Measurements from ENCODE around the gene LUC7L.
"Not testable (repeated sequence)": the region's sequence is repeated elsewhere in the genome, so short reads cannot be mapped to it uniquely, and the experiment has no call there.

The LUC7L gene

DNA sequence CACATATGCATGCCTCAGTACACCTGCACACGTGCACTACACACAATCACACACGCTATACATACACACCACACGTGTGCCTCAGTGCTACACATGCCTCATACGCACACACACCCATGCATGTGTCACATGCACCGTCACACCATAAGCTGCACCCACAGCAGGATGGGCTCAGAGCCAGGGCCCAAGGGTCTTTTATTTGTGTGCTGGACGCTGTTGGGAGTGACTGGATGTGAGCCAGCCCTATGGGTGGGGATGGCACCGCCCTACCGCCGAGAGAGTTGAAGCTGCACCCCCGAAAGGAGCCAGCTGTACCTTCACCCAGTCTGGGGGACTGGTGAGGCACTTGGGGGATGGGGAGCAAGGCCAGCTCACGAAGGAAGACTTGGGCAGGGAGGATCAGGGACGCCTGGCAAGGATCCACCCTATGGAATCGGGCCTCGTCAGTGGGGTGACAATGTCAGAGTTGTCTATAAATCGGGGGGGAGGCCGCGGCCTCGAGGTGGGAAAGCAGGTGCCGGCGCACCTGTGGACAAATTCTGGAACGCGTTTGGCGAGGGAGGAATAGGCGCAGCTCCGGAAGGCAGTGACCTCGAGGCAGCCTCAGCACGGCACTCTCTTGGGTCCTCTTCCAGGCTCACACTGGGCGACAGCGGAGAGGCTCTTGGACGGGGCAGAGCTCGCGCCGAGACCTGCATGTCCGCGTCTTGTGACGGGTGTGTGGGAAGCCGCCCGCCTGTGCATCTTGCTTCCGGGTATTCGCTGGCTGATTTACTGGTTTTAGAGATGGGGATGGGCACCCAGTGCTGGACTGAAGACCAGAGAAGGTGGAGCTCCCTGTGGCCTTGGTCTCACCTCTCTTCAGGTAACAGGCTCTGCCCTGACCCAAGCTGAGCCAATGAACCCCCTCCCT lies 39.1 kb upstream of the LUC7L start:
- Histone ChIP-seq H3K9ac (ENCODE audit: low read depth, low read length) (no peak overlapping the region), H3K36me3 (ENCODE audit: control insufficient read depth, insufficient read depth, low read length) (peaks cover 24% of the 10 kb centered on the region), H3K9me3 (ENCODE audit: control insufficient read depth, insufficient read depth, low read length) (no peaks in the 10 kb centered on the region), H3K27me3 (ENCODE audit: control insufficient read depth, insufficient read depth, low read length) (no peaks in the 10 kb centered on the region), H3K4me1 (ENCODE audit: control insufficient read depth, insufficient read depth, low read length) (no peaks in the 10 kb centered on the region), H3K4me3 (ENCODE audit: low read depth, low read length) (no peak overlapping the region)

DNA sequence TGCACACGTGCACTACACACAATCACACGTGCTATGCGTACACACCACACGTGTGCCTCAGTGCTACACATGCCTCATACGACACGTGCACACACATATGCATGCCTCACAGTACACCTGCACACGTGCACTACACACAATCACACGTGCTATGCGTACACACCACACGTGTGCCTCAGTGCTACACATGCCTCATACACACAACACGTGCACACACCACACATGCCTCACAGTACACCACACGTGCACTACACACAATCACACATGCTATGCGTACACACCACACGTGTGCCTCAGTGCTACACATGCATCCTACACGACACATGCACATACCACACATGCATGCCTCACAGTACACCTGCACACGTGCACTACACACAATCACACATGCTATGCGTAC lies 38.3 kb upstream of the LUC7L start:
- H3K4me1 ChIP-seq (ENCODE audit: control insufficient read depth, insufficient read depth, low read length); H3K4me3 ChIP-seq (ENCODE audit: low read depth, low read length); H3K9ac ChIP-seq (ENCODE audit: low read depth, low read length); H3K27me3 ChIP-seq (ENCODE audit: control insufficient read depth, insufficient read depth, low read length); H3K9me3 ChIP-seq (ENCODE audit: control insufficient read depth, insufficient read depth, low read length): not testable (repeated sequence)
- H3K36me3 ChIP-seq (ENCODE audit: control insufficient read depth, insufficient read depth, low read length), result peaks cover 24% of the 10 kb centered on the region

DNA sequence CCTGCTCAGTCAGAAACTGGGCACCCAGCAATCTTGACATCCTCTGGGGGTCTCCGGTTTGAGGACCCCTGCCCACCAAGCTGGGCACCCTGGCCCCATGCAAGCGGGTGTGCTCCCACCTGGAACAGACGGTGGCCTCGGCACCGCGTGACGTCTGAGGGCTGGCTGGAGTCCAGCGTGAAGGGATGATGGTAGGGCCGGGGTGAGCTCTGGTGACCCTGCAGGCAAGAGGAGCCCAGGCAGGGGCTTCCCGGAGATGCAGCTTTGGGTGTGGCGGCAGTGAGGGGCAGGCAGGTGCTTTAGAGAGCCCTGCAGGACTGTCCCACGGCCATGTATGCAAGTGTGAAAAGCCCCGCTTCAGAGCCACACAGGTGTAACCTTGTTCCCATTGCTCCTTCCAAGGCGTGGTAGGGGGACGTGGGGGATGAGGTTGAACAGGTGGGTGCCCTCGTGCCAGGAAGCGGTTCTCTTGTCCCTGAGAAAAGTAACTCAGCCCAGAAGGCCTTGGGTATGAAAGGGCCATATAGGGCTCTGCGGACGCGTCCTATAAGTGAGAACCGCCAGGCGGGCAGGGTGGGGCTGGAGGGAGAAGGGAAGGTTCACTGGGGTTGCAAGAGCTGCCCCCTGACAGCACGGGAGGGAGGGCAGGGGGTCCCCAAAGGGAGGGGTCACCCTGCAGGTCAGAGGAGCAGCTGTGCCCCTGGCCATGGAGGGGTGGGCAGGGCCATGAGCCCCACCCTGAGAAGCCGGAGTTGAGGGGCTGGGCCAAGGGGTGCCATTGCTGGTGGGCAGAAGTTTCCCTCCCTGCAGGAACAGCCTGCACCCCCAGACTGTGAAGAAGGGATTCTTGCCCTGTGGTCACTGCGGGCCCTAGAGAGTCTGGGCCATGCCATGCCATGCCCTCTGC lies 37.3 kb upstream of the LUC7L start:
- H3K4me1 ChIP-seq (ENCODE audit: control insufficient read depth, insufficient read depth, low read length), result no peaks in the 10 kb centered on the region
- H3K9ac ChIP-seq (ENCODE audit: low read depth, low read length), result no peak overlapping the region
- H3K36me3 ChIP-seq (ENCODE audit: control insufficient read depth, insufficient read depth, low read length), result peaks cover 35% of the 10 kb centered on the region
- no peaks in the 10 kb centered on the region for H3K27me3 ChIP-seq (ENCODE audit: control insufficient read depth, insufficient read depth, low read length)
- no peak overlapping the region for H3K4me3 ChIP-seq (ENCODE audit: low read depth, low read length)
- no peaks in the 10 kb centered on the region for H3K9me3 ChIP-seq (ENCODE audit: control insufficient read depth, insufficient read depth, low read length)

DNA sequence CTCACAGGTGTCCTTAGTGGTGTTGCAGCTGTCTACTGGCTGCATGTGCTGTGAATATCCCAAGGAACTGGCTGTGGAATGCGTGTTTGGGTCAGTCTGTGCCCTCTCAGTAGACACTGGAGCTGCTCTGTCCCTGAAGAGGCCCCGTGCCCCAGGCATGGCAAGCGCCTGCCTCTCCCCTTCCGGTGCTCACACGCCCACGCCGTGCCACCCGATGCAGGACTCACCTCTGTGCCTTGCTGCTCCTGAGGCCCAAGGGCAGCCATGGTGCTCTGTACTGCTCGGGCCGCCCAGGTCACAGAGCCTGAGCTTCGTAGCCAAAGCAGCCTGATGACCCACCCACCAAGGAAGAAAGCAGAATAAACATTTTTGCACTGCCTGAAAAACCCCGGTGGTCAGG lies 36.5 kb upstream of the LUC7L start:
- H3K9ac ChIP-seq (ENCODE audit: low read depth, low read length), result no peak overlapping the region
- peaks cover 43% of the 10 kb centered on the region for H3K36me3 ChIP-seq (ENCODE audit: control insufficient read depth, insufficient read depth, low read length)
- no peak overlapping the region for H3K4me3 ChIP-seq (ENCODE audit: low read depth, low read length)
- H3K4me1 ChIP-seq (ENCODE audit: control insufficient read depth, insufficient read depth, low read length), result no peaks in the 10 kb centered on the region
- no peaks in the 10 kb centered on the region for H3K27me3 ChIP-seq (ENCODE audit: control insufficient read depth, insufficient read depth, low read length)
- no peaks in the 10 kb centered on the region for H3K9me3 ChIP-seq (ENCODE audit: control insufficient read depth, insufficient read depth, low read length)

DNA sequence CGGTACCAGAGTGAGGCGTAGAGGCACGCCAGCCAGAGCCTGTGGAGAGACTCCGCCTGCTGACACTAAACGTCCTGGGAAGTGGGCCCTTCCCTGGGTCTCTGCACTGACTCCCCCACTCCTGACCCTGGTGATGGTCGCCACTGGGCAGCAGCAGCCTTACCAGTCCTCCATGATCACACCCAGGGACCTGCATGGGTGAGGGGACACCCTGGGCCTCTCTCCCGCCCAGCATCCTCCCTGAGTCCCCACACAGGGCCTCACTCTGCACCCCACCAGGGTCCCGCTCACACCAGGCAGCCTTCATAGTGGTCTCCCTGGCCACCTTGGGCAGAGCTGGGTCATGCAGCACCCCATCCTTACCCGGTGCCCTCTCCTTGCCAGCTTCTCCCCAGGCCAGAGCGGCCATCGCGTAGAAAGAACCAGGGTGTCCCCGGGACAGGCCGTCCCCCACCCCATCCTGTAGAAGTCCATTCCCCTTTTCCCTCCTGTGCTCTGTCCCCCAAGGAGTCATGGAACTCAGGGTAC lies 35.8 kb upstream of the LUC7L start:
- Histone ChIP-seq H3K4me1 (ENCODE audit: control insufficient read depth, insufficient read depth, low read length) (no peaks in the 10 kb centered on the region), H3K4me3 (ENCODE audit: low read depth, low read length) (no peak overlapping the region), H3K9ac (ENCODE audit: low read depth, low read length) (no peak overlapping the region), H3K27me3 (ENCODE audit: control insufficient read depth, insufficient read depth, low read length) (no peaks in the 10 kb centered on the region), H3K9me3 (ENCODE audit: control insufficient read depth, insufficient read depth, low read length) (no peaks in the 10 kb centered on the region), H3K36me3 (ENCODE audit: control insufficient read depth, insufficient read depth, low read length) (peaks cover 48% of the 10 kb centered on the region)

DNA sequence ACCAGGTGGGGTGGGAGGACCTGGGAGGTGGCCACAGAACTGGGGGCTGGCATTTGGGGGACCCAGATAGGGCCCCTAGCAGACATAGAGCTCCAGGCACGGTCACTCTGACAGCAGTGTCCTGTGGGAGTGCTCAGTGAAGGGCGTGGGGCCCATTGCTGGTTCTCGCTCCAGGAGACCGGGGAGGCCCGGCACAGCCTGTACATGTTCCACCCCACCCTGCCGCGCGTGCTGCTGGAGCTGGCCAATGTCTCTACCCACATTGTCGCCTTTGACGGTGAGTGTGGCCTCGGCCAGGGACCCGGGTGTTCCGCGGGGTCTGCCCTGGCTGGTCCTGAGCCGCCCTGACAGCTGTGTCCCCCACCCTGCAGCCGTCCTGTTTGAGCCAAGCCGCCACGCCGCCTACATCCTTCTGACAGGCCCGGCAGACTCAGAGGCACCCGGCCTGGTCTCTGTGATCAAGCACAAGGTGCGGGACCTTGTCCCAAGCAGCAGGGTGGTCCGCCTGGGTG lies 35.2 kb upstream of the LUC7L start:
- no peaks in the 10 kb centered on the region for H3K4me1 ChIP-seq (ENCODE audit: control insufficient read depth, insufficient read depth, low read length)
- no peak overlapping the region for H3K9ac ChIP-seq (ENCODE audit: low read depth, low read length)
- H3K9me3 ChIP-seq (ENCODE audit: control insufficient read depth, insufficient read depth, low read length), result no peaks in the 10 kb centered on the region
- H3K4me3 ChIP-seq (ENCODE audit: low read depth, low read length), result no peak overlapping the region
- H3K36me3 ChIP-seq (ENCODE audit: control insufficient read depth, insufficient read depth, low read length), result peaks cover 53% of the 10 kb centered on the region
- no peaks in the 10 kb centered on the region for H3K27me3 ChIP-seq (ENCODE audit: control insufficient read depth, insufficient read depth, low read length)

DNA sequence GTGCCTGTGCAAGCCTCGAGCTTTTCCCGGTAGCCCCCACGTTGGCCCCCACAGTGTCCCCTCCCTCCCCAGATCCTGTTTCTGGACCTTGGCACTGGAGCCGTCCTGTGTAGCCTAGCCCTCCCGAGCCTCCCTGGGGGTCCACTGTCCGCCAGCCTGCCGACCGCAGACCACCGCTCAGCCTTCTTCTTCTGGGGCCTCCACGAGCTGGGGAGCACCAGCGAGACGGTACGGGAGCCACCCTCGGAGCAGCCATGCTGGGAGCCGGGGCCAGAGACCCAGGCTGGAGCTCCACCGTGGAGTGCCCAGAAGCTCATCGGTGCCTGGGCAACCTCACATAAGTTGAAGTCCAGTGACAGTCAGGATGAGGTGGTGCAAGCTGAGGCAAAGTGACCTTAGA lies 34.7 kb upstream of the LUC7L start:
- H3K9me3 ChIP-seq (ENCODE audit: control insufficient read depth, insufficient read depth, low read length), result no peaks in the 10 kb centered on the region
- no peaks in the 10 kb centered on the region for H3K4me1 ChIP-seq (ENCODE audit: control insufficient read depth, insufficient read depth, low read length)
- peaks cover 58% of the 10 kb centered on the region for H3K36me3 ChIP-seq (ENCODE audit: control insufficient read depth, insufficient read depth, low read length)
- H3K27me3 ChIP-seq (ENCODE audit: control insufficient read depth, insufficient read depth, low read length), result no peaks in the 10 kb centered on the region
- H3K4me3 ChIP-seq (ENCODE audit: low read depth, low read length), result no peak overlapping the region
- H3K9ac ChIP-seq (ENCODE audit: low read depth, low read length), result no peak overlapping the region

DNA sequence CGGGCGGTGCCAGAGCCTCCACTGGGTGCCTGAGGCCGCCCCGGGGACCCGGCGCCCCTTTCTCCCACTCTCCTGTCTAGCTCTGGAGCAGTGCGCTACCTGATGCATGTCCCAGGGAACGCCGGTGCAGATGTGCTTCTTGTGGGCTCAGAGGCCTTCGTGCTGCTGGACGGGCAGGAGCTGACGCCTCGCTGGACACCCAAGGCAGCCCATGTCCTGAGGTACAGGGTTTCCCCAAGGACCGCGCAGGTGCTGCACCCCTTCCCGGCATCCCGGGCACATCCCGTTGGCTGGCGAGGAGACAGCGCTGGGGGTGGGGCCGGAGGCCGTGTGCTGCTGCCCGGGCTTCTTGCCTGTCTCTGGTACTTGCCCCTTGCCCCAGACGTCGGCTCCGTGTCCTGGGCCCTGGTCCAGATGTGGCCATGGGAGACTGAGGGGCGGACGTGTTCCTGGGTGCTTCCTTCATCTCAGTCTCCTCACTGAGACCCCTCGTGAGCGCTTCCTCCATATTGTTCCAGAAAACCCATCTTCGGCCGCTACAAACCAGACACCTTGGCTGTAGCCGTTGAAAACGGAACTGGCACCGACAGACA lies 34.0 kb upstream of the LUC7L start:
- Histone ChIP-seq H3K9me3 (ENCODE audit: control insufficient read depth, insufficient read depth, low read length) (no peaks in the 10 kb centered on the region), H3K4me3 (ENCODE audit: low read depth, low read length) (no peak overlapping the region), H3K36me3 (ENCODE audit: control insufficient read depth, insufficient read depth, low read length) (peaks cover 58% of the 10 kb centered on the region), H3K27me3 (ENCODE audit: control insufficient read depth, insufficient read depth, low read length) (no peaks in the 10 kb centered on the region), H3K9ac (ENCODE audit: low read depth, low read length) (no peak overlapping the region), H3K4me1 (ENCODE audit: control insufficient read depth, insufficient read depth, low read length) (no peaks in the 10 kb centered on the region)

DNA sequence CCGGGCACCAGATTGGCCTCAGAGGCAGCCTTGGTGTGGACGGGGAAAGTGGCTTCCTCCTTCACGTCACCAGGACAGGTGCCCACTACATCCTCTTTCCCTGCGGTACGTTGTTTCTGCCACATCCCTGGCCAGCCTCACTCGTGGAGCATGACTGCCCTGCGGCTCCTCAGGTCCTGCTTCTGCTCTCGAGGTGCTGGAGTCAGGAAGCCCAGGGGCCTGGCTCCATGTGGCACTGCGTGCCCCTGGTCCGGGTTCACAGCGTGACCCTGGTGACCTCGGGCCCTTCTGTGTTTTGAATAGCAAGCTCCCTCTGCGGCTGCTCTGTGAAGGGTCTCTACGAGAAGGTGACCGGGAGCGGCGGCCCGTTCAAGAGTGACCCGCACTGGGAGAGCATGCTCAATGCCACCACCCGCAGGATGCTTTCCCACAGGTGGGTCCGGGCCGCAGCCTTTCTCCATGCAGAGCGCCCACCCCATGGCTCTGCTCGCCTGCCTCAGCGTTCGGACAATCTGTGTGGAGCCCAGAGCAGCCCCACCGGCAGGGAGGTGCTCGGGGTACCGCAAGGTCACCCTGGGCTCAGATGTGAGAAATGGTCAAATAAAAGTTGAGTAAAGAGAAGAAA lies 33.0 kb upstream of the LUC7L start:
- no peak overlapping the region for H3K4me3 ChIP-seq (ENCODE audit: low read depth, low read length)
- H3K9me3 ChIP-seq (ENCODE audit: control insufficient read depth, insufficient read depth, low read length), result no peaks in the 10 kb centered on the region
- no peaks in the 10 kb centered on the region for H3K4me1 ChIP-seq (ENCODE audit: control insufficient read depth, insufficient read depth, low read length)
- no peak overlapping the region for H3K9ac ChIP-seq (ENCODE audit: low read depth, low read length)
- no peaks in the 10 kb centered on the region for H3K27me3 ChIP-seq (ENCODE audit: control insufficient read depth, insufficient read depth, low read length)
- H3K36me3 ChIP-seq (ENCODE audit: control insufficient read depth, insufficient read depth, low read length), result peaks cover 58% of the 10 kb centered on the region

DNA sequence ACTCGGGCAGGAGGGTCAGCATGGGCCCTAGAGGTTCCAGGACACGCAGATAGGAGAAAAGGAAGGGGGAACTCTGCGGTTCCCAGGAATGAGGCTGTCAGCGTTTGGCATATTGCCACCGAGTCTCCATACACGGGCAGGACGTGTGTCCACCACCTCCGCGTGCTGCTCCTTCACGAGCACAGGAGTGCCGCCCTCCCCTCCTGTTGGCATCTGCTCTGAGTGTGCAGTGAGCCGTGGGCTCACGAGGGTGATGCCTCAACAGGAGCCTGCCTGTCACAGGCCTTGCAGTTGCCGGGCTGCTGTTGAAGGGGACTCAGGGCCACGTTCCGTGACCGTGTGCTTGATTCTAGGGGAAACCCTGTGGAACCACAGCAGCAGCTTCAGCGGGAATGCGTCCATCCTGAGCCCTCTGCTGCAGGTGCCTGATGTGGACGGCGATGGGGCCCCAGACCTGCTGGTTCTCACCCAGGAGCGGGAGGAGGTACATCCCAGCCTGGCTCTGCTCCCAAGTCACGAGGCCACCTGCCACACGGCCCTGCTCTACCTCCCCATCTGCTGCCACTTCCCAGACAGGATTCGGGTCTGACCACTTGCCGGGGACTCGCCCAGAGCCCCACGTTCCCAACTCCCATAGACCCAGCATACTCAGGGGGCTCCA lies 31.9 kb upstream of the LUC7L start:
- Histone ChIP-seq H3K9me3 (ENCODE audit: control insufficient read depth, insufficient read depth, low read length) (no peaks in the 10 kb centered on the region), H3K36me3 (ENCODE audit: control insufficient read depth, insufficient read depth, low read length) (peaks cover 59% of the 10 kb centered on the region), H3K9ac (ENCODE audit: low read depth, low read length) (no peak overlapping the region), H3K27me3 (ENCODE audit: control insufficient read depth, insufficient read depth, low read length) (no peaks in the 10 kb centered on the region), H3K4me1 (ENCODE audit: control insufficient read depth, insufficient read depth, low read length) (no peaks in the 10 kb centered on the region), H3K4me3 (ENCODE audit: low read depth, low read length) (no peak overlapping the region)

DNA sequence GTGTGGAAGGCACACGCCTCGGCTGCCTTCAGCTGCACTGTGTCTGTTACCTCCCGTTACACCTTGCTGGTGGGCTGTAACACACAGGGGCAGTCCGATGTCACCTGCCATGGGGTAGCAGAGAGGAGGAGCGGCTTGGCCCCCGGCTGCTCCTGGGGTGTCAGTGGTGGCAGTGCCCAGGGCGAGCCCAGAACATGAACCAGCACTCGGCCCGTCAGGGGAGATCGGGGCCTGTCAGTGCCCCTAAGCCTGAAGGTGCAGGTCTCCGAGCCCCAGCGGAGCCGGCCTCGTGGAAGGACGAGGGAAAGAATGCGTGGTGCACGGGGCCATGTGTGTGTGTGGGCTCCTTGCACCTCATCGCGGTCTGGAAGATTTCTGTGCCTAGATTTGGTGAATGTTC lies 31.1 kb upstream of the LUC7L start:
- no peaks in the 10 kb centered on the region for H3K4me1 ChIP-seq (ENCODE audit: control insufficient read depth, insufficient read depth, low read length)
- no peak overlapping the region for H3K9ac ChIP-seq (ENCODE audit: low read depth, low read length)
- H3K9me3 ChIP-seq (ENCODE audit: control insufficient read depth, insufficient read depth, low read length), result no peaks in the 10 kb centered on the region
- H3K36me3 ChIP-seq (ENCODE audit: control insufficient read depth, insufficient read depth, low read length), result peaks cover 56% of the 10 kb centered on the region
- no peak overlapping the region for H3K4me3 ChIP-seq (ENCODE audit: low read depth, low read length)
- H3K27me3 ChIP-seq (ENCODE audit: control insufficient read depth, insufficient read depth, low read length), result no peaks in the 10 kb centered on the region

Measured in iPS-15b (cell line).